Measurements from ENCODE around the gene MAPK11. TPM values are rescaled to one million over a fixed set of nuclear protein-coding genes. Genes with fewer than 3 reads are reported as not detected.

Gene MAPK11
- 1 to 10 TPM; 7.3 to 8.8 (median 7.4) TPM for polyA plus RNA-seq (ENCODE audit: insufficient read length in 4 of 4)

DNA sequence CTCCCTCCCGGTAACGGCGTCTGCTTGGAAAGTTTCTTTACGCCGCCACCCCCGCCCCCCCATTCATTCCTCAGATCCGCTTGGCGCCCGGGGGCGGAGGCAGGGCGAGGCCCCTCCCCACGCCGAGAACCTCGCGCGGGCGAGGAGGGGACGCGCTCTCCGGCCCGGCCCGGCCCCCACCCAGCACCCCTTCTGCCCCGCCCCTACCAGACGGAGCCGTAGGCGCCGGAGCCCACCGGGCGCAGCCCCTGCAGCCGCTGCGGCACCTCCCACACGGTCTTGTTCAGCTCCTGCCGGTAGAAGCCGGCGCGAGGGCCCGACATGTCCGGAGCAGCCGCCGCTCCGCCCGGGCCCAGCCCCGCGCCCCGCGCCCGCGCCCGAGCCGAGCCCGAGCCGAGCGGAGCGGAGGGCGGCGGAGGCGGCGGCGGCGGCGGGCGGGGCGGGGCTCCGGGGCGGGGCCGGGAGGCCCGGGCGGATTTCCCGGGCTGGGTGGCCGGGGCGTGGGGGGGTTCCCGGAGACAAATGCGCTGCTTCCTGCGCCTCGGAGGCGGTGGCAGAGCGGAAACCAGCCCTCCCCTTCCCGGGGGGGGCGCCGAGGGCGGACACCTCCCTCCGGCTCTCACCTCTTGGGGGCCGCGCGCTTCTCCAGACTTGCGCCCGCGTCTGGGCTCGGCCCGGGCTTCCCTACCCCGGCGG is at the start of gene MAPK11:
TSS of gene MAPK11 (minus strand) at position 411 of the 696 bp plus-strand sequence. CDS start at position 323, 88 bp downstream.
- DNase-seq (ENCODE audit: low read depth in 4 of 4, low spot score in 3 of 4) = no peak

- no peak for DNase-seq (ENCODE audit: low read depth in 4 of 4, low spot score in 3 of 4)
Observed at GRCh38 chr22:50319503-50319951, 49.3 kb upstream of the MAPK11 start.

- DNase-seq (ENCODE audit: low read depth in 4 of 4, low spot score in 3 of 4) = no peak
Observed at GRCh38 chr22:50318698-50319411, 48.7 kb upstream of the MAPK11 start.

DNA sequence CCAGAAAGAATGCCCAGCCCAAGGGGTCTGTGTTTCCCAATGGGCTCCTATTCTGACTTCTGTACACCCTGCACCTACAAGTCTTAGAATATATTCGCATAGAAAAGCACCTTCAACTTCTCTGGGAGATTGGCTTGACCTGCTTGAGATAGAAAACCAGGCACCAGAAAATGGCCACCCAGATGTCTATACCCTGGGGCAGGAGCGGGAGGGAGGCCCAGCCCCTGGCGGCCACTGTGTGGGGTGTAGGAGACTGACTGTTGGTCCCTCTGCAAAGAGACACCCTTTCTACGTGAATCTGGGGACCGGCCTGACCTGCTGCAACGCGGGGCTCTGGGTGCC is 48.1 kb upstream of the MAPK11 start:
- DNase-seq (ENCODE audit: low read depth in 4 of 4, low spot score in 3 of 4) = no peak

DNA sequence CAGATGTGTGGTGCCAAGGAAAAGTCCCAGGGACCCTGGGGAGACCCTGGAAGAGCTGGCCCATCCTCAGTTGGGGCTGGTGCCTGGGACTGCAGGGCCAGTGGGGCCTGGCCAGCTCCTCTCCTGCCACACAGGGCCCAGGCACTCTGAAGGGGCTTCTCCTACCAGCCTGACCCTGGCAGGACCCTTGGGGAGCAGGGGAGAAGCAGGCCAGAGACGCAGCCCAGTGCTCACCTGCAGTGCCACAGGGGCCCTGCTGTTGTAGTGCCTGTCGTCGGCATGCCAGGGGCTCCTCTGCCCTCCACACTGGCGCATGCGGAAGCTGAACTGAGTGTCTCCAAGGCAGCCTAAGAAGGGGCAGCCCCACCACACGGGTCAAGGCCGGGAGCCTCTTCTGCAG is 47.5 kb upstream of the MAPK11 start:
- no peak for DNase-seq (ENCODE audit: low read depth in 4 of 4, low spot score in 3 of 4)

DNA sequence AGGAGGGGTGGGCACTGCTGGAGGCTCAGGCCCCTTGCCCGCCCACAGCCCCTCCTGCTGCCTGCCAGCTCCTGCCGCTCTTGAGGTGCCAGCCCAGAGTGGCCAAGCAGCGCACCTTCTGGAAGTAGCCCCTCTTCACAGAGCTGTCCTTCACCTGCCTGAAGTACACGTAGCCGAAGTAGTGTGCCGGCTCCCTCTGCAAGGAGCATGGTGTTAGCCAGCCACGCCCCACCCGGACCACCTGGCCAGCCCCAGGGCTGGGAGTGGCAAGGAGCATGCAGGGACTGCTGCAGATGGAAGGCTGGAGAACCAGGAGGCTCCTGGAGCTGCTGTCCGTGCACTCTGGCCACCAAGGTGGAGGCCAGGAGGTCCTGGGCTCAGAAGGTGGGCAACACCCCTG is 47.0 kb upstream of the MAPK11 start:
- DNase-seq (ENCODE audit: low read depth in 4 of 4, low spot score in 3 of 4) = no peak

DNA sequence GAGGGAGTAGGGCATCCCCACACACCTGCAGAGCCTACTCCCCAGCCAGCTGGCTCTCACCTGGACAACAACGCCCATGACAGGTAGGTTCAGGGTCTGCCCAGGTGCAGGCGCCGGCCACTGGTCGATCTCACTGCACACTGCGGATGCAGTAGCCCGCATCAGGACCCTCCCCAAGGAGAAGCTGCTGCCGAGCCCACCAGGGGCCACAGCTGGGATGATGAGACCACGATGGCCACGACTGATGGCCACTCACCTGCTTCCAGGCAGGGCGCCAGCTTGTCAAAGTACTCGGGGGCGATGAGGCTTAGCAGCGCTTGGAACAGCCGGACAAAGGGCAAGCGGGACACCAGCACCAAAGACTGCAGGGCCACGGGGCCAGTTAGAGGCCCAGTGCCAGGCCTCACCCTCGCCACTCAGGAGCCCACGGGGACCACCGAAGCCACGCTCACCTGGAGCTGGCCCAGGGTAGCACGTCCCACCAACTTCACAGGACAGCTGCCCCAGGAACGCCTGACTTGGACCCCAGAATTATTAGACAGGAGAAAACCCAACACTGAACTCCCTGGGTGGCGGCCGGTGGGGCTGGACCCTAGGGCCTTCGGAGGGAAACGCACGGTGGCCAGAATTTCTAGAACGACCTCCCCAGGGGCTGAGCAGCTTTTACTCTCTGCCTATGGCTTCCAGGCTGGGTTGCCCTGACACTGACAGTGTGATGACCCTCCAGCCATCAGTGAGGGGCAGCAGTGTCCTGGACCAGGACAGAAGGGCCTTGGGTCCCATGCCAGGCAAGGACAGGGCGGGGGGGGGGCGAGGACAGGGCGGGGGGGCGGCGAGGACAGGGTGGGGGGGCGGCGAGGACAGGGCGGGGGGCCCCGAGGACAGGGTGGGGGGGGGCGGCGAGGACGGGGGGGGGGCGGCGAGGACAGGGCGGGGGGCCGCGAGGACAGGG is 46.2 kb upstream of the MAPK11 start:
- no peak for DNase-seq (ENCODE audit: low read depth in 4 of 4, low spot score in 3 of 4)

DNA sequence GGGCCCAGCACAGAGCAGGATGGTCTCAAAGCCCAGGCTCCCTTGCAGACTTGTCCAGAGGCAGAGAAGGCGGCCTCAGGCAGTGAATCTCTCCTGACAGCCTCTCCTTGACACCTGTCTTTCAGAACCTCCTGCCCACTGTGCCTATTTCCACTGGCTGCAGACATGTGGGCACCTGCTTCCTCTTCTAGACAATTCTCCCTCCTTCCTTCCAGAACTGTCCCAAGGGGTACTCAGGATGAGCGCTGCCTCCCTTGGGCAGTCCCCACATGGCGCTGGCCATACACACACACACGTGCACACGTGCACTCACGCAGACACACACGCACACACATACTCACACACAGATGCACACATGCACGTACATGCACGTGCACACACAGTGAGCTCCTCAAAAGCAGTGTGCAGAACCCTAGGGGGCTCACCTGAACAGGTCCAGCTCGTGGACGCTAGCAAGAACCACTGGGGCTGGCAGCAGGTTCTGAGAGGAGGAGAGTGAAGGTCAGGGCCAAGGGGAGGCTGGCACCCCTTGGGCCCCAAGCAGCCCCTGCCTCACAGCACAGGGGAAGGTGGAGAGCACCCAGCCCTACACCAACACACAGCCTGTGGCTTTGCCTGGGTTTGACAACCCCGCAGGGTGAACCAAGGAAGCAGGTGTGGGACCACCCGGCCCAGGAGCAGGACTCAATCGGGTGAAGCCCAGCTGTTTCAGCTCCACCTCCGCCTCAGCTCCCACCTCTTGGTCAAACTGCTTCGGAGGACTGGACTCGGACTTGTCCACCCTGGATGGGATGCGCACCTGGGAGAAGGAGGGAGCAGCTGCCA is 45.3 kb upstream of the MAPK11 start:
- no peak for DNase-seq (ENCODE audit: low read depth in 4 of 4, low spot score in 3 of 4)

DNA sequence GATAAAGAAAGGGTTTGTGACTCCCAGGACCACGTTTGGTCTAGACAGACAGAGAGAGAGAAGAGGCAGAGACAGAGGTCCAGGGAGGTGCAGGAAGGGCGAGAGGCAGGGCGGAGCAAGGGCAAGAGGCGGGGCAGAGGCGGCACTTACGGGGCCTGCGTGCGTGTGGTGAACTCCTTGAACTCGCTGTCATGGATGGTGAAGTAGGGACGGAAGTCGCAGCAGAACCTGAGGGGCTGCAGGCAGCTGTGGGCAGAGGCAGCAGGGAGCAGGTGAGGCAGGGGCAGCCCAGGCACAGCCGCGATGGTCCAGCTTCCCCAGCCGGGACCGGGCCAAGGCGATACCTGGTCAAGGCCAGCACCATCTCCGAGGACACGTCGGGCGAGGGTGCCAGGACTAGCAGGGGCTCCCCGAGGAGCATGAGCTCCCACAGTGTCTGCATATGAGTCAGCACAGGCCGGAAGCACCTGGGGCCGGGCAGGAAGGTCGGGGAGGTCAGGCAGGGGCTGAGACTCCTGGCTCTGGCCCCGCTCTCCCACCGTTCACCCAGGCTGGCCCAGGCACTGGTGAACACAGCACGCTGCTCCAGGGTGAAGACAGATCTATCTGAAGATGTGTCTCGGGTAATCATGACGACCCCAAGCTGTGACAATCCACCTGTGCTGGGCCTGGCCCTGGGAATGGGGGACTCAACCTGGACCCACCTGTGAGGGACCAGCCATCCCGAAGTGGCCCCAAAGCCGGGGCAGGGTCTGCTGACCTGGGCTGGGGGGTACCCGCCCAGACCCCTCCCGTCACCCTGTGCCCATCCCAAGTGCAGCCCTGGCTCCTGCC is 44.5 kb upstream of the MAPK11 start:
- DNase-seq (ENCODE audit: low read depth in 4 of 4, low spot score in 3 of 4) = no peak

- DNase-seq (ENCODE audit: low read depth in 4 of 4, low spot score in 3 of 4) = no peak
Observed at GRCh38 chr22:50314081-50314454, 43.9 kb upstream of the MAPK11 start.

- no peak for DNase-seq (ENCODE audit: low read depth in 4 of 4, low spot score in 3 of 4)
Observed at GRCh38 chr22:50313600-50313999, 43.4 kb upstream of the MAPK11 start.

GRCh38 chr22:50313021-50313420 is 42.8 kb upstream of the MAPK11 start:
- DNase-seq (ENCODE audit: low read depth in 4 of 4, low spot score in 3 of 4) = no peak

- DNase-seq (ENCODE audit: low read depth in 4 of 4, low spot score in 3 of 4) = no peak
Observed at GRCh38 chr22:50312371-50312770, 42.2 kb upstream of the MAPK11 start.

- DNase-seq (ENCODE audit: low read depth in 4 of 4, low spot score in 3 of 4) = no peak
Observed at GRCh38 chr22:50311606-50312351, 41.6 kb upstream of the MAPK11 start.

- no peak for DNase-seq (ENCODE audit: low read depth in 4 of 4, low spot score in 3 of 4)
Observed at GRCh38 chr22:50310949-50311444, 40.8 kb upstream of the MAPK11 start.

DNA sequence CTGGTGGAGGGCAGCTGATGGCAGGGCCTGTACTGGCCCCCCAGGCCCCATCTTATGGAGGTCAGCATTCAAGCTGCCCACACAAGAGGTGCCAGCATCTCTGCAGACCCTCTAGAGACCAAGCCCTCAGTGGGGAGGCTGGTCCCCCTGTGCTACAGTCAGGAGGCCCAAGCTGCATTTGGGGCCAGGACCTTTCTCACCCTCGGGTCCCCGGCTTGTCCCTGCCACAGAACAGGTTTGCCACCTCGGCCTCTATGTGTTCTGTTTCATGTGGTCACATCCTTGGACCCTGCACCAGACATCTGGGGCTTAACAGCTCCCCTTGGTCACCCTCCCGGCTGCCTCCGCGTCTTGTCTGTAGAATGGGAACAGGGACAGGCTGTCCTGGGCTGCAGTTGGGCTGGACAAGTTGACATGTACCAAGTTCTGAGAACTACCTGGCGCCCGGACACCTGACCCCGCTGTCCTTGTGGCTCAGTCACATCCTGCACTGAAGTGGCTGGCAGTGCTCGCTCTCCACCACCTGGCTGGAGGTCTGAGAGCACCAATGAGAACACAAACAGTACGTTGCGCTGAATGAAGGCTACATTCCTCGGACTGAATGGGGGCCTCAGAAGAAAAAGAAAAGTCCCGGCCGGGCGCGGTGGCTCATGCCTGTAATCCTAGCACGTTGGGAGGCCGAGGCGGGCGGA is 40.0 kb upstream of the MAPK11 start:
- DNase-seq (ENCODE audit: low read depth in 4 of 4, low spot score in 3 of 4) = no peak

DNA sequence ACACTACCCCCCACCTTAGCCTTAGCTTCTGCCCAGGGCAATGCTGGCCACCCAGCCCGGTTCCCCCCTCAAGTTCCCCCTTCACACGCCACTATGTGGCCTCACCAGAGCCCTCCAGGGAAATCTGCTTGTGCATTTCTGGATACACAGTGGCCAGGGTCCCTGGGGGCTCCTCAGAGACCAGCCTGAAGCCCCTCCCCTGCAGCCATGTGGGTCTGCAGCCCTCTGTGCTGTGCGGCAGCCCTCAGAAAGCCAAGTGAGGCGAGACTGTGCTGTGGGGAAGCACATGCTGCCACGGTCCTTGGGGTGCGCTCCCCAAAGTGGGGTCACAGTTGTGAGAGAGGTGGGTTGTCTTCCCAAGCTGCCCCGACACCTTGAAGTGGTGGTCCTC is 39.4 kb upstream of the MAPK11 start:
- DNase-seq (ENCODE audit: low read depth in 4 of 4, low spot score in 3 of 4) = no peak
